Activated naive CD4-positive, alpha-beta T cell treated with anti-CD3 and anti-CD28 coated beads, Interleukin-2, amount 10 ng/mL, durations not matched to agents 7 days and 5 days (primary cell): ENCODE measurements around the gene GATB.

Experiments used
- CTCF ChIA-PET: fragments of 350-600 bp; sonication (Branson Sonifier 250); formaldehyde crosslinking; loops from one replicate; lab custom pipeline; 2021; ENCODE audit warnings: antibody characterized with exemption; lab: Charles Lee
- DNase-seq: peaks from one replicate; pipeline ENCODE4 v3.0.0-alpha.2; 2020
- H3K27ac Mint-ChIP-seq: one replicate; pipeline ENCODE4 v1.8.0; 2021; ENCODE audit warnings: mild to moderate bottlenecking, moderate library complexity, mixed read lengths
- H3K27me3 Mint-ChIP-seq: one replicate; pipeline ENCODE4 v1.8.0; 2021; ENCODE audit warnings: mild to moderate bottlenecking, mixed read lengths
- H3K36me3 Mint-ChIP-seq: one replicate; pipeline ENCODE4 v1.8.0; 2021; ENCODE audit warnings: mixed read lengths
- H3K4me1 Mint-ChIP-seq: one replicate; pipeline ENCODE4 v1.8.0; 2021; ENCODE audit warnings: mixed read lengths
- H3K4me3 Mint-ChIP-seq: one replicate; pipeline ENCODE4 v1.8.0; 2021; ENCODE audit warnings: mild to moderate bottlenecking, moderate library complexity, mixed read lengths
- H3K9me3 Mint-ChIP-seq: one replicate; pipeline ENCODE4 v1.8.0; 2021; ENCODE audit warnings: mixed read lengths

Gene GATB

GRCh38 chr4:151660676-151661075, 100.1 kb downstream of the GATB start:
- no peak for DNase-seq
- peaks cover 9% of the 10 kb centered on the region for H3K36me3 Mint-ChIP-seq
- H3K4me3 Mint-ChIP-seq = no peak overlapping the region
- peak overlapping the region; percentile 84 for H3K27ac Mint-ChIP-seq
- CTCF ChIA-PET = interaction anchor here (1.4 kb wide), 1 partner anchor 16 kb away, joined by 4 read pairs; no protein-coding TSS in a partner anchor
- H3K4me1 Mint-ChIP-seq = peaks cover 27% of the 10 kb centered on the region
- H3K27me3 Mint-ChIP-seq = peaks cover 3% of the 10 kb centered on the region
- H3K9me3 Mint-ChIP-seq = peaks cover 3% of the 10 kb centered on the region

DNA sequence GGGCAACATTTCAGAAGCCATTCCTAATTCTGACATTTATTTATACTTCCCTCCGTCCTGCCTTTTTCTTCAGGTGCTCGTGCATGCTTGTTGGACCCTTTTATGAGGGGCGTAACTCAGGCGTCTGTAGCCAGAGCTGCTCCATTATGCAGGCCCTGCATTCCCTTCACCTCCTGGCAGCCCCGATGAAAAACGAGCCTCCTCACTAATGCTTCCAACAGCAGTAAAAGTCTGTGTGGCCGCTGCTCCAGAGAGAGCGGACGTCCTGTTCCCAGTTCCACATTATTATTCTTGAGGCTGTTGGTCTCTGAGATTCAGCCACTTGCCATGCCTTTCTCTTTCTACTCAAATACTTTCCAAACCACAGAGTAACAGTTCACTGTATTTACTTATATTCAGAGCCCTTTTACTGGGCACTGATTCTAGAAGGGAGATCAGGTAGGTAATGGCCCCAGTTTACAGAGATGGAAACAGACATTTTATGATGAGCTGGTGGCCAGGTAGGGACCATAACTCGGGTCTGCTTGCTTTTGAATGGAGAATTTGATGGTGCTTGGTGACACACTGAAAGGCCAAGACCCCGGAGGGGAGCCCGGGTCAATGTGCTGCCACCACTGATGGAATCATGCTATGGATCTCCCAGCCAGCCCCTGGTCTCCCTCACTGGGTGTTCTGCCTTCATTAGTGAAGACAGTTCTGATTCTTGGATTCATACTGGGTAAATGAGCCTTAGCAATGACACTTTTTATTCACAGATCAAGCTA, 101.0 kb downstream of the GATB start:
- peaks cover 3% of the 10 kb centered on the region for H3K27me3 Mint-ChIP-seq
- peak overlapping the region; percentile 84 for H3K27ac Mint-ChIP-seq
- DNase-seq = no peak
- H3K36me3 Mint-ChIP-seq = peaks cover 9% of the 10 kb centered on the region
- peaks cover 3% of the 10 kb centered on the region for H3K9me3 Mint-ChIP-seq
- H3K4me1 Mint-ChIP-seq = peaks cover 27% of the 10 kb centered on the region
- H3K4me3 Mint-ChIP-seq = no peak overlapping the region
- CTCF ChIA-PET = interaction anchor here (1.3 to 1.4 kb wide), 2 partner anchors 15 to 27 kb away, joined by 3 to 4 read pairs; no protein-coding TSS in a partner anchor

DNA sequence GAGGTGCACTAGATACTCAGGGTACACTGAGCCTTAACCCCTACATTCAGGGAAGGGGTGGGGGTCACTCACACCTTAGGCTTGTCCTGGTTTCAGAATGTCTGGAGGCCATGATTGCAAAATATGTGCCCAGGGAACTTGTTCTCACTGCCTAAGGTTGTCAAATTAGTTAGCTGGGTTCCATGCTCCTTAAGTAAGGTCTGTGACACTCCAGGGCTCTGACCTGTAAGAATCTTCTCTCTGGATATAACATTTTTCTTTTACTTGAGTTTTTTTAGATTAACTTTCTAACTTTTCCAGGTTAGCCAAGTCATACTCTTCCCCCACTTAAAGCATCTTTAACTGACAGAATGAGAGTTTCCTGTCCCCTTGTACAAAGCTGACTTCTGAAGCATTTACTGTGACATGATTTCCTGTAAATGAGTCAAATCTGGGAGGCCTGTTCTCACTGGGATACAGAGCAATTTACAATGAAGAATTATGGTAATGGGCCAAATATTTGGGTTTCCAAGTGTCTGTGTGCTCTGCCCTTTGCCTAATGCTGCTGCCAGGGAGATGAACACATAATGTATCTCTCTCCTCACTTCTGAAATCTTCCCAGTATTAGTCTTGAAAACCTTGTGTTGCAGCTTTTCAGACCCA, 101.7 kb downstream of the GATB start:
- Mint-ChIP-seq H3K9me3 (peaks cover 3% of the 10 kb centered on the region), H3K27me3 (no peaks in the 10 kb centered on the region), H3K36me3 (peaks cover 9% of the 10 kb centered on the region), H3K27ac (peak overlapping the region; percentile 84), H3K4me3 (no peak overlapping the region), H3K4me1 (peaks cover 27% of the 10 kb centered on the region)
- DNase-seq = no peak
- CTCF ChIA-PET = interaction anchor here (0.8 to 1.3 kb wide), 2 partner anchors 28 to 144 kb away, joined by 3 read pairs; no protein-coding TSS in a partner anchor

- Mint-ChIP-seq H3K9me3 (peaks cover 3% of the 10 kb centered on the region), H3K27me3 (peaks cover under 1% of the 10 kb centered on the region), H3K4me1 (peaks cover 27% of the 10 kb centered on the region), H3K27ac (peak overlapping the region; percentile 86), H3K36me3 (peaks cover 9% of the 10 kb centered on the region), H3K4me3 (no peak overlapping the region)
- CTCF ChIA-PET = interaction anchor here (0.8 kb wide), 1 partner anchor 145 kb away, joined by 3 read pairs; no protein-coding TSS in a partner anchor
- no peak for DNase-seq
These were observed 102.9 kb downstream of the GATB start for GRCh38 chr4:151657896-151658295.

DNA sequence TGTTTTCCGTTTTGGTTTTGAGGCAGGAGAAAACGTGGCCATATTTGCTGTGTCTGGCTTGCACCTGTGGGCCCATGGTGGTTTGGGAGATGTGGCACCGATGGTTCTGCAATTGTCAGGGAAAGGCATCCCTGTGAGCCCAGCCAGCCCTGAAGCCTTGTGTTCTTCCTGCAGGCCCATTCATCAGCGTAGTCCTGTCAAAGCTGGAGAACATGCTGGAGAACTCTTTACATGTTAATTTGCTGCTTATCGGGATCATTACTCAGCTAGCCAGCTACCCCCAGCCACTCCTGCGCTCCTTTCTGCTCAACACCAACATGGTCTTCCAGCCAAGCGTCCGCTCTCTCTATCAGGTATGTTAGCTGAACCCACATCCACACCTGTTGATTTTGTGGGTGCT, 104.7 kb downstream of the GATB start:
- CTCF ChIA-PET = interaction anchor here (1.2 kb wide), 1 partner anchor 11 kb away, joined by 3 read pairs; no protein-coding TSS in a partner anchor
- H3K4me3 Mint-ChIP-seq = no peak overlapping the region
- peaks cover 27% of the 10 kb centered on the region for H3K4me1 Mint-ChIP-seq
- H3K27me3 Mint-ChIP-seq = peaks cover 4% of the 10 kb centered on the region
- peaks cover 9% of the 10 kb centered on the region for H3K36me3 Mint-ChIP-seq
- DNase-seq = no peak
- no peak overlapping the region for H3K27ac Mint-ChIP-seq
- peaks cover 3% of the 10 kb centered on the region for H3K9me3 Mint-ChIP-seq

- no peak overlapping the region for H3K27ac Mint-ChIP-seq
- peaks cover 6% of the 10 kb centered on the region for H3K4me1 Mint-ChIP-seq
- DNase-seq = no peak
- no peaks in the 10 kb centered on the region for H3K36me3 Mint-ChIP-seq
- peaks cover 9% of the 10 kb centered on the region for H3K27me3 Mint-ChIP-seq
- H3K4me3 Mint-ChIP-seq = no peak overlapping the region
- CTCF ChIA-PET = interaction anchor here (0.6 kb wide), 1 partner anchor 135 kb away, joined by 3 read pairs; no protein-coding TSS in a partner anchor
- H3K9me3 Mint-ChIP-seq = no peaks in the 10 kb centered on the region
These were observed 107.3 kb downstream of the GATB start for GRCh38 chr4:151653548-151653918.

DNA sequence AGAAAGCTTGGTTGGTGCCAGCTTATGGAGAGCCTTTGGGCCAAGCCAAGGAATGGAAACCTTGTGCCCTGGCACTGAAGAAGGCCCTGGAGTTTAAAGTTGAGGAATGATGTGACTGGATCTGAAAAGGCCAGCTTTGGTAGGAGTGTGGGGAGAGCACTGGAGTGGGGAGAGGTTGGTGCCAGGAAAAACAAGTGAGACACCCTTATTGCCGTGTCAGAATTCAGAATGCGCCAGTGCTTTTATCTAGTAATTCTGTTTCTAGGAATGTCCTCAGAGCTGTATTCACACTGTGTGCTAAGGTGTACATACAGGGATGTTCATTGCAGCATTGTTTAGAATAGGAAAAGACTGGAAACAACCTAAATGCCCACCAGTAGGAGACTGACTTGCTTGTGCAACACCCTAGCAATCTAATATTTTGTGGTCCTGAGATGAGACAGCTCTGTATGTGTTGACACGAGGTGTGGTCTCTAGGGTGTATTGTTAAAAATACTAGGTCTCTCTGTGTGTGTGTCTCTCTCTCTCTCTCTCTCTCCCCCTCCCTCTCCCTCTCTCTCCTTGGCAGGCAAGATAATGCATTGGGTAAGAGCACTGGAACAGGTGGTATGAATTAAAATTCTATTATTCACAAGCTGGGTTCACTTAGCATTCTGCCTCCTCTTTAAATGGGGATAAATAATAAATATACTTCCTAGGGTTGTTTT, 107.8 kb downstream of the GATB start:
- no peak overlapping the region for H3K27ac Mint-ChIP-seq
- H3K36me3 Mint-ChIP-seq = no peaks in the 10 kb centered on the region
- peaks cover 2% of the 10 kb centered on the region for H3K4me1 Mint-ChIP-seq
- no peak for DNase-seq
- CTCF ChIA-PET = interaction anchor here (0.6 kb wide), 1 partner anchor 136 kb away, joined by 3 read pairs; no protein-coding TSS in a partner anchor
- H3K27me3 Mint-ChIP-seq = peaks cover 9% of the 10 kb centered on the region
- H3K9me3 Mint-ChIP-seq = no peaks in the 10 kb centered on the region
- no peak overlapping the region for H3K4me3 Mint-ChIP-seq

DNA sequence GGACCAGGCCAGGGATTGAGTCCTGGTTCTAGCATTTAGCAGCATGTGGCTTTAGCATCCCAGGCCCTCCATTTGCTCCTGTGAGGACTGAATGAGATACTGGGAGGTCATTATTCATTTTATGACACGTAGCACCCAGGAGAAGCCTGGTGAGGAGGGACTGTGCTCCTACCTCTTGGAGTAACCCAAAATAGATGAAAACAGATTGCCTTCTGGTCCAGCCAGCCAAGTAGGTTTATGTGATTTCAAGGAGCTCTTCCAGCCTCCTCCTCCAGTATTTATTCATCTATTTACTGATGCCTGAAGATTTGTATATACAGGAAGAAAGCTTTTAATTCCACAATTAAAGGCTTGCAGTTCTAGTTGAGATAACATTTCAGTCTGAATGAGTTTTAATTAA, 109.3 kb downstream of the GATB start:
- Mint-ChIP-seq H3K27me3 (peaks cover 9% of the 10 kb centered on the region), H3K36me3 (no peaks in the 10 kb centered on the region), H3K9me3 (no peaks in the 10 kb centered on the region), H3K4me1 (no peaks in the 10 kb centered on the region), H3K27ac (no peak overlapping the region), H3K4me3 (no peak overlapping the region)
- CTCF ChIA-PET = interaction anchor here (1.2 kb wide), 1 partner anchor 534 kb away, joined by 3 read pairs; no protein-coding TSS in a partner anchor
- DNase-seq = no peak

DNA sequence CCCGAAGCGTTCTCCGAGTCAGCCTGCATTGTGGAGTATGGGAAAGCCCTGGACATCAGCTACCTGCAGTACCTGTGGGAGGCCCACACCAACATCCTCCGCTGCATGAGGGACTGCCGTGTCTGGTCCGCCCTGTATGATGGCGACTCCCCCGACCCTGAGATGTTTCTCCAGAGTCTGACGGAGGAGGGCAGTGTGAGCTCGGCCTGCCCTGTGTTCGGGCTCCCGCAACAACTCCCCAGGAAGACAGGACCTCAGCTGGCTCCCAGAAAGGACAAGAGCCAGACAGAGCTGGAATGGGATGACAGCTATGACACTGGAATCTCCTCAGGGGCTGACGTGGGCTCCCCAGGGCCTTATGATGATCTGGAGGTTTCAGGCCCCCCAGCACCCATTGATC, 111.3 kb downstream of the GATB start:
- no peaks in the 10 kb centered on the region for H3K4me1 Mint-ChIP-seq
- no peaks in the 10 kb centered on the region for H3K36me3 Mint-ChIP-seq
- H3K9me3 Mint-ChIP-seq = no peaks in the 10 kb centered on the region
- H3K27ac Mint-ChIP-seq = no peak overlapping the region
- peaks cover 17% of the 10 kb centered on the region for H3K27me3 Mint-ChIP-seq
- H3K4me3 Mint-ChIP-seq = no peak overlapping the region
- DNase-seq = no peak
- CTCF ChIA-PET = no interaction called here

DNA sequence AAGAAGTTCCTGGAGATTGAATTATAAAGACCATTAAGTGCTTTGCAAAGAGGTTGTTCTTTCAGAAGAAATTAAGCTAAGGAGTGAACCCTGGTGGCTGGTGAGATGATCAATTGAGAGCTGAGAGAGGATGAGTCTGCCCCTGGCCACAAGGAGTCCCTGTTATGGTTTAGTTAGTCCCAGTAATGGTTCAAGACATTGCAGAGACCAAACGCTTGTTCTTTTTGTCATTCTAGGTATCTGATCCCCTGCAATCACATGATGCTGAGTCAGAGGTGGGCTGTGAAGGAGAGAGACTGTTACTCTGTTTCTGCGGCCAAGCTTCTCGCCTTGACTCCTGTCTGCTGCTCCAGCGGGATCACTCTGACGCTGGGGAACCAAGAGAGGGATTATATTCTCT, 114.5 kb downstream of the GATB start:
- peaks cover 14% of the 10 kb centered on the region for H3K27me3 Mint-ChIP-seq
- H3K9me3 Mint-ChIP-seq = no peaks in the 10 kb centered on the region
- H3K36me3 Mint-ChIP-seq = no peaks in the 10 kb centered on the region
- H3K27ac Mint-ChIP-seq = no peak overlapping the region
- H3K4me1 Mint-ChIP-seq = no peaks in the 10 kb centered on the region
- H3K4me3 Mint-ChIP-seq = no peak overlapping the region
- DNase-seq = no peak
- CTCF ChIA-PET = interaction anchor here (1.2 to 1.9 kb wide), 2 partner anchors 17 to 369 kb away, joined by 3 to 5 read pairs; partner anchors contain the start of gene PRSS48

DNA sequence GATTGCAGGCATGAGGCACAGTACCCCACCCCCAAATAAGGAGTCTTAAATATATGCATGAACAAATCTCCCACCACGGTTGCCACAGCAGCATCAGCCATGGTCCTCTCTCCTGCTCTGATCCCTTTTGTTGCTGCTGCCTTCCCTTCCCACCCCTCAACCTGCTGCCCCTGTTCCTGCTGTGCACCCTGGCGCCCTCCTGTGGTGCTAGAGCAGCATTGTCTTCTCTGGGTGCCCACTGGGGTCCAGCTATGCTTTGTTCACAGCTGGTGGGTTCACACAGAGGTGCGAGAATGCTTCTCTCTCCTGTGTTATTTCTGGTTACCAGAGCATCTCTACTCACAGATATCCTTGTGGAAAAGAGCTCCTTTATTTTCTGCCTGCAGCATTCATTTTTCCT, 116.2 kb downstream of the GATB start:
- Mint-ChIP-seq H3K36me3 (no peaks in the 10 kb centered on the region), H3K9me3 (no peaks in the 10 kb centered on the region), H3K4me3 (no peak overlapping the region), H3K4me1 (no peaks in the 10 kb centered on the region), H3K27me3 (peaks cover 12% of the 10 kb centered on the region), H3K27ac (no peak overlapping the region)
- CTCF ChIA-PET = interaction anchor here (0.6 to 1.3 kb wide), 6 partner anchors 12 to 724 kb away, joined by 3 to 4 read pairs (median 4); no protein-coding TSS in a partner anchor
- peak; percentile 28 for DNase-seq

DNA sequence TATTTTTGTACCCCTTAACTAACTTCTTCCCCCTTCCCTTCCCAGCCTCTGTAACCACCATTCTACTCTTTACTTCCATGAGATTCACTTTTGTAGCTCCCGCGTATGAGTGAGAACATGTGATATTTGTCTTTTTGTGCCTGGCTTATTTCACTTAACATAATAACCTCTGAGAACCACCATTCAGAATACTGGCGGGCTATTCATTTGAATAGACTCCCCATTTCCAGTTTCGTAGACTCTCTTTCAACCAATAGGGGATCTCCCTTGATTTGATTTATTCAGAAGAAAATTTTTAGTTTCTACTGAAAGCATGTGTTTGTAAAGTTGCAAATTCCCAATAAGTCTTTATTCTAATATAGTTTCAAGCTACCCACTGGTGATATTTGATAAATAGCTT, 117.2 kb downstream of the GATB start:
- no peaks in the 10 kb centered on the region for H3K9me3 Mint-ChIP-seq
- H3K27me3 Mint-ChIP-seq = peaks cover 14% of the 10 kb centered on the region
- no peak overlapping the region for H3K4me3 Mint-ChIP-seq
- no peaks in the 10 kb centered on the region for H3K4me1 Mint-ChIP-seq
- CTCF ChIA-PET = no interaction called here
- no peak for DNase-seq
- H3K36me3 Mint-ChIP-seq = no peaks in the 10 kb centered on the region
- no peak overlapping the region for H3K27ac Mint-ChIP-seq

DNA sequence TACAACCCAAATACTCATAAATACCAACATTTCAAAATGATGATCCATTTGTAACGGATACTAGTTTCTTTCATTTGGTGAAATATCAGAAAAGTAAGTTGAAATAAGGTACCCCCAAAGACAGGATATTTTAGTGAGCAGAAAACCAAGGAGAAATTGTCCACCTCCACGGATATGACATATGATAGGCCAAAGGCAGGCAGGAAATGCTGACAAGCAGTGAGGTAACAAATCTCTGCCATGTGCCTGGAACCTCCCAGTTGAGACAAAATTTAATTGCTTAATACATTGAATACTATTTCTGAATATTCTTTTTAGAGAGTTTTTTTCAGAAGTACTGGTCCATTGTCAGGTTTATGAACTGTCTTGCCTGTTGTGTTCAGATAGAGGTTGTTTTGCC, 118.8 kb downstream of the GATB start:
- no peak for DNase-seq
- H3K27ac Mint-ChIP-seq = no peak overlapping the region

GRCh38 chr4:151641167-151641566, 119.6 kb downstream of the GATB start:
- Mint-ChIP-seq H3K4me1 (no peaks in the 10 kb centered on the region), H3K27ac (no peak overlapping the region), H3K27me3 (peaks cover 16% of the 10 kb centered on the region), H3K4me3 (no peak overlapping the region), H3K9me3 (no peaks in the 10 kb centered on the region), H3K36me3 (no peaks in the 10 kb centered on the region)
- no peak for DNase-seq
- CTCF ChIA-PET = no interaction called here

More for the DNA sequence above, 118.8 kb downstream of the GATB start:
- no peaks in the 10 kb centered on the region for H3K4me1 Mint-ChIP-seq
- CTCF ChIA-PET = no interaction called here
- no peaks in the 10 kb centered on the region for H3K9me3 Mint-ChIP-seq
- H3K27me3 Mint-ChIP-seq = peaks cover 17% of the 10 kb centered on the region
- H3K36me3 Mint-ChIP-seq = no peaks in the 10 kb centered on the region
- H3K4me3 Mint-ChIP-seq = no peak overlapping the region
